Inflammatory macrophage treated with lipopolysaccharide for 4 hours (primary cell): ENCODE data around the gene GPHN.
A peak's percentile ranks its signal among the peaks of the same experiment; 100 is the strongest.

Experiments used
- DNase-seq: peaks from one replicate; pipeline ENCODE4 v3.0.0-alpha.2; 2020

Gene GPHN

DNA sequence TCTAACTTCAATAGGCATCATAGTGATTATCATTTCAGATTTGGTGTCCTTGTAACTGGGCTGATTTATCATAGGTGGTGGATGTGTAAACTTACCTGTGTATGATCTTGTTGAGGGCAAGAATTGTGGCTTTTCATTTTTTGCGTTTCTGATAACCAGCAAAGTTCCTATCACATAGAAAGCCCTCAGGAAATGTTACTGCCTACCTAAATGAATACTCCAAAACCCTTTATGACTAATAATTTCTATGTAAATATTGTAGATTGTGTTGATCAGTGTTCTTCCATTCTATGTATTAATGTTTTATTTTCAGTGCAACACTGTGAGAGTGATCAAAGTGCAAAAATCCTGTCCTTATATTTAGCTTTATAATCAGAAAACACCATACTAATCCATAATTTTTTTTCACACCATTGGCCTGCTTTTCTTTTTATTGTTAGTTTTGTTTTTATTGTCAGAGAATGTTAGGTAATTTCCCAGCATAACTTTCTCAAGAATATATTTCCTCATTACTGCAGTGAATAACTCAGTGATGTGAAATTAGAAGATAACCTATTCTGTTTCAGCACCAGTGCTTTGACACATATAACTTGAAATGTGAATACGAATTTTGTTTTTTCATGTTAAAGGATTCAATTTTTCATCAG is 94.1 kb downstream of the GPHN start:
- peak; percentile 10 for DNase-seq

DNA sequence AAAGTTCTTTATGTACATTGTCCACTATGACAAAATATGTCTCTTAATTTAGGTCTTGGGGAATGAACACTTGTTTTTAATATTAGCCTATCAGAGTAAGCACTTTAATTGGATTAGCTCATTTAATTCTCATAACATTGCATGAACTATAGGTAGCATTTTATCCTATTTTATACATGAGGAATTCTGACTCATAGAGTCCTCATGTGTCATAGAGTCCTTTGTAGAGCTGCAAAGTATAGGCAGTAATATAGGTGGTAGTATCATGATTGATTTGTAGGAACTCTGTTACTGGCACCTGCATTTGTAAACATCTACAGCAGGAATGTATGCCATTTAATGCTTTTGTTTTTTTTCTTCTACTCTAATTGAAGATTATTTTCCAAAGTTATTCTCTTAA is 96.0 kb downstream of the GPHN start:
- no peak for DNase-seq

DNA sequence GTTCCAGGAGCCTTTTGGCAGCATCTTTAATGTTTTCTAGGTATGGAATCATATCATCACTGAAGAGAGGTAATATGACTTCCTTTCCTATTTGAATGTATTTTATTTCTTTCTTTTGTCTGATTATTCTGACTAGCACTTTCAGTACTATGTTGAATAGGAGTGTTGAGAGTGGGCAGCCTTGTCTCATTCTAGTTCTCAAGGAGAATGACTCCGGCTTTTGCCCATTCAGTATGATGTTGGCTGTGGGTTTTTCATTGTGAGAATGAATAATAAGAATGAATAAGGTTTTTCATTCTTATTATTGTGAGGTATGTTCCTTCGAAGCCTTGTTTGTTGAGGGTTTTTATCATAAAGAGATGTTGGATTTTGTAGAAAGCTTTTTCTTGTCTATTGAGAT is 98.9 kb downstream of the GPHN start:
- no peak for DNase-seq

DNA sequence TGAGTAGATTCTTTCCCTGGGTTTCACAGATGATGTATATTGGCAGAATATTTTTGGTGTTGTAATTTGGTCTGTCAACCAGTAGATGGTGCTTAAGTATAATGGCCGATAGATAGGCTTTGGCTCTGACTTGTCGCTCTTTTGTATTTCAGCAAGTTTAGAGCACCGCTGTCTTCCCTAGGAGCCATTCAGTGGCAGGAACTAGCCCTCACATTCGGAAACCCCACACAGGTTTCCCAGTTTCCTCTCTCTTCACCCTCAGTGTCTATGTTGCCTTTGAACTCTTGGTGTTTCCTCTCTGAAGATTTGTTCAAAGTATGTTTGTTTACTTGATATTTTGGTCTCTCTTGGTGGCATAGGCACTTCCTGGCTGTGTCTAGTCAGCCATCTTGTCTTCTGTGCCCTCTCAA is 102.2 kb downstream of the GPHN start:
- DNase-seq: no peak

DNA sequence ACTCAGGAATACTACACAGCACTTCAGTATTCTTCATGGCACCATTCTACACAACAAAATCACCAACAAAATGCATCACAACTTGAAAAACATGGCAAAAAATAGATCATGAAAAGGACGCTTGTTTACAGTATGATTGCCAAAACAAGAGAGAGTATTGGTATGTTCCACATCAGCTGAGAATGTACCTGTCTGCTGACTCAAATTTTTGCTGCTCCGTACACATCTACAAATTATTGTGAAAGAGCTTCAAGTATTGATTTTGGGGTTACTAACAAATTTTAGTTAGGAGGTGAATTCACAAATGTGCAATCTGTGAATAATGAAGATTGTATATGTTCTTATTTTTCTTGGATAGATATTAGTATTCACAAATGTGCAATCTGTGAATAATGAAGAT is 105.4 kb downstream of the GPHN start:
- no peak for DNase-seq

DNA sequence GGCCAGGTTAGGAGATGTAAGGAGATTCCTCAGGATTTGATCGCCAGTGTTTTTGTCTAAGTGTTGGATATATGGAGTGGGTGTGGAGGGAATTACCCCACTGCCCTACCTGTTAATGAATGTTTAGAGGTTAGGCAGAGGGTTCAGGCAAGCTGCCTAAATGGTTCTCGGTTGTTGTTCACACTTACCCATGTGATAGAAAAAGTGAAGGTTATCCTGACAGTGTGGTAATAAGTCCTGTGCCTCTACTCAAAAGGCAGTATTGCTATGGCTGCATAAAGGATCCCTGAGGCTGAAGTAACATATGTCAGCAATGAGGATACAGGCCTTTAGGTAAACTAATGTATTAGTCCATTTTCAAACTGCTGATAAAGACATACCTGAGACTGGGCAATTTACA is 112.0 kb downstream of the GPHN start:
- no peak for DNase-seq

DNA sequence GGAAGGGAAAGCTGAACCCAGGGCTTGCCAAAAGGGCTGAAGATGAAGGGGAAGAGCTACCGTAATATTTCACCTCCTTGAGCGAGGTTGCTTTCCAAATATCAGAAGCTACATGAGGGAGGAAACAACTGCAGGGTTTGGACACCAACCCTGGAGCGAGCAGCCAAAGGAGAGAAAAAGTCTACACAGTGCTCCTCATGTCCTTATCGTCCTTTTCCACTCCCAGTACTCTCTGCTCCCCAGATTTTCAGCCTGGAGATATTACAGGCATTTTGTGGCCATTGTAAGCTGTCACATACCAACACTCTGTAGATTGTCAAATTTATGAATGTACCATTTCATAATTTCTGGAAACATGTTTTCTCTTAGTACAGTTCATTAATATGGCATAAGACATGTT is 115.9 kb downstream of the GPHN start:
- no peak for DNase-seq

DNA sequence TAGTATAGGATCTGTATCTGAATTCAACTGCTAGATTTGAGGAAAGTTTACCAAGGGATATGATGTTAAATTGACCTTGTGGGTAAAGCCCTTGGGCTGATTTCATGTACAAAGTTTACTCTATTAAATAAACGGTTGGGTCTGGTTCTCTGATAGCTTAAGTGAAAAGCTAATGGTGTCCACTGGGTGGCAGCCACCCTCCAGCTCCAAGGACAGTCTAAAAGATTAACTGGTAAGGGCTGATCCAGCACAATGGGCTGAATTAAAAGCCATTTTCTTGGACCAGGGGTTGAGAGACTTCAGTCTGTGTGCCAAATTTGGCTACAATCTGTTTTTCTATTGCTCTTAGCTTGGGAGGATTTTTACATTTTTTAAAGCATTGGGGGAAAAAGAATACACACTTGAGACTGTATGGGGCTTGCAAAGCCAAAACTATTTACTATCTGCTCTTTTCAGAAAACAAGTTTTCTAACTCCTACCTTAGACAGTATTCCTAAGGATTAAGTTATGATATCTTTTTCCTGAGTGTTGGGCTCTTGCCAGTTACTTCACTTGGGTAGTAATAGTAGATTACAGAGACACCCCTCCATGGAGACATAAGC is 116.5 kb downstream of the GPHN start:
- peak; percentile 39 for DNase-seq

DNA sequence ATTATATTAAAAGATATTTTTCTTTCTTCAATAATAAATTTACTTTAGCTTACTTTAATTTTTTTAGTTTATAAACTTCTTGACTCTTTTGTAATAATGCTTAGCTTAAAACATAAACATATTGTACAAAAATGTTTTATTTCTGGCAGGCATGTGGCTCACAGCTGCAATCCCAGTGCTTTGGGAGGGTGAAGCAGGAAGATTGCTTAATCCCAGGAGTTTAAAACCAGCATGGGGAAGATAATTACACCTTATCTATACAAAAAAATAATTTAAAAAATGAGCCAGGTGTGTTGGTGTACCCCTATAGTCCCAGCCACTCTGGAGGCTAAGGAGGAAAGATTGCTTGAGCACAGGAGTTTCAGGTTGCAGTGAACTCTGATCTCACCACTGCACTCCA is 120.7 kb downstream of the GPHN start:
- DNase-seq: no peak

DNA sequence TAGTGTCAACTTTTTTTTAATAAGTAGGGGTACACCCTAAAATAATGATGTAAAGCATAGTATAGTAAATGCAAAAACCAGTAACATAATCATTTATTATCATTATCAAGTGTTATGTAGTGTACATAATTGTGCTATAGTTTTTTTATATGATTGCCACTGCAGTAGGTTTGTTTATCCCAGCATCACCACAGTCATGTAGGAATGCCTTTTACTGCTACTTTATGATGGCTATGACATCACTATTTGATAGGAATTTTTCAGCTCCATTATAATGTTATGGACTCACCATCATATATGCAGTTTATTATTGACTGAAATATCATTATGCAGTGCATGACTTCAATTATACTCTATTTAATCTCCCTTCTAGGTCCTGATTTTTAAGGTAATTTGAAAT is 121.6 kb downstream of the GPHN start:
- DNase-seq: no peak

DNA sequence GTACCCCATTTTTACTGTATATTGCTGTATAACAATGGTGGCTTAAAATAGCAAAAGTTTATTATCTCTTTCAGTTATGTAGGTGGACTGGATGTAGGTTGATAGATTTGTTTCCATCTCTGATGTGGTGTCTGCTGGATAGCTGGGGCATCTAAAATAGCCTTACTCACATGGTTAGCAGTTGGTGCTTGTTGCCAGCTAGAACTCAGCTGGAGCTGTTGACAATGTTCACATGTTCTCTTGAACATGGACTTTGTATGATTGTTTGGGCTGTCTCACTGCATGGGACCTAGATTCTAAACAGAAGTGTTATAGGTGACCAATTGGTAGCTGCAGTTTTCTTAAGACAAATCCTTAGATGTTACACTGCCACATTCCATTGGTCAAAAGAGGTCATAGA is 126.9 kb downstream of the GPHN start:
- DNase-seq: no peak

DNA sequence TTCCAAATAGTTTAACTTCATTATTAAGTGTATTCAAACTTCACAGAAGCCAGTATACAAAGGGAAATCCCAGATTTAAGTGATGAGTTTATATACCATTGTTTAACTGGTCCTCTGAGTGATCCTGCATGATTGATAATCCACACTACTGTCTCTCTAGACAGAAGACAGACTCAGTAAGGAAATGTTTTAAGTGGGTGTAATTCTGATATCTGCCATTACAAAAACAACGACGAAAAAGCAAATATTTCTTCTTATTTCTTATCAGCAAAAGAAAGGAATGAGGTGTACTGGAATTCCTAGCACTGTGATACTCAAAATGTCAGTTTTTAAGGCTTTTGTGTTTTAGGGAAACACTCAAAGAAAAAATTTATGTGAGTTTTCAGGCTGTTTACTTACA is 127.5 kb downstream of the GPHN start:
- DNase-seq: no peak

DNA sequence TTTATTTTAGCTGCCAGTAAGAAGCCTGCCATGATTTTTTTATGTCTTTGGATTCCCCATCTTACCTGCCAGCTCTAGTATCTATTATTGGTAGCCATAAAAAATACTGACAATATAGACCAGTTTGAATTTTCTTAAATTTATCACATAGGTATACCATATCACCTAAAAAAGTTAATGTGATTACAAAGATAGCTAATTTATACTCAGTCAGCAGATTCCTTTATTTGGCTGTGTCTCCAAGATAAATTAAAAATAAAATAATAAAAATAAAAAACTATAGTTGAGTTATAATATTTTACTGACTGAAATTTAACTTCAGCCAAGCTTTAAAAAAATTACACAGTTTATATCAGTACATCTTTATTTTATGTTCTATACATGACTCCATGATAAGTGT is 128.3 kb downstream of the GPHN start:
- DNase-seq: no peak

DNA sequence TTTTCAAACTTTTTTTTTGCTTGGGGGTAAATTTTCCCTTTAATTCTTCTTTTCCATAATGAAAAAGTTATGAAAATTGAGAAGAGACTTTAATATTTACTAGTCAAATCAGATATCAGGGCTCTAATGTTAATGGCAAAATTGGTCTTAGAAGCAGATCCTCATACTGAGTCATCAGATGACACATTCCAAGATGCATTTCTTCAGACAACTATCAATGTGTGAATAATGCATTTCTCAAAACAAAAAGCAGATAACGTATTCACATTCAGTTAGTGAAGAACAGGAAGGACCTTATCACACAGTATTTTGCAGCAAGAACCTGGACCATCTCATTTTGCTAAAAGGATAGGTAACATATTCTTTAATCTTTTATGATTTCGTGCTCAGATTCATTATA is 130.7 kb downstream of the GPHN start:
- DNase-seq: no peak

DNA sequence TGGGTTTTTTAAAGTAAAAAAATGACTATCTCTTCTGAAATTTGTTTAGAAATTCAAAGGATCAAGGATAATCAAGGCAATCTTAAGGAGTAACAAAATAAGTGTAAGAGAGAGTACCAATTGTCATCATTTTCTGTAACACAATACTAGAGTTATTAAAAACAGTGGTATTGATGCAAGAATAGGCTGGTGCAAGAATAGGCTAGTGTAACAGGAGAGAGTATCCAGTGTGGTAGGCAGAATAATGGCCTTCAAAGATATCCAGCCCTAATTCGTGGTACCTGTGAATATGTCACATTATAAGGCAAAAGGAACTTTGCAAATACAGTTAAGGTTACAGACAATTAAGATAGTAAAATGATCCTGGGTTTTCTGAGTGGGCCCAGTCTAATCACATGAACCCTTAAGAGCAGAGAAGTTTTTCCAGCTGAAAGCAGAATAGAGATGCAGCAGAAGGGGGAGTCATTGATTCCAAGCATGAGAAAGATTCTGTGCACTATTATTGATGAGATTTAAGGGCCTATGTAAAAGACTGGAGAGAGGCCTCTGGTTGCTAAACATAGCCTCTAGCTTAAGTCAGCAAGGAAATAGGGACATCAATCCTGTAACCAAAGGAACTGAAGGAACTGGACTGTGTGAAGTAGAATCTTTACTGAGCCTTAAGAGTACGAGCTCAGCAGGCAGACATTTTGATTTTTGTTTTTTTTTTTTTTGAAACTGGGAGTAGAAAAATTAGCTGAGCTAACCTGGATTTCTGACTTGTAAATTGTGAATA is 134.1 kb downstream of the GPHN start:
- no peak for DNase-seq

DNA sequence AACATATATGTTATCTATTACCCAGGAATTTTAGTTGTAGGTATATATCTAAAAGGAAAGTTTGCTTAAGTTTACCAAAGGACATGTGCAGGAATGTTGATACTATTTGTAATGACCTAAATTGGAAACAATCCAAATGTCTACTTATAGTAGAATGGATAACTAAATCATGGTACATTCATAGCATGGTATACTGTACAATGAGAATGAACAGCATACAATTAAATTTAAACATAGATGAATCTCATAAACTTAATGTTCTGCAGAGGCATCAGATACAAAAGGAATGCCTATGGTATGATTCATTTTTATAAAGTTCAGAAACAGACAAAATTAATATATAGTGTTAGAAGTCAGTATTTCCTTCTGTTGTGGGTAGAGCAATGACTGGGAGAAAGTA is 135.4 kb downstream of the GPHN start:
- no peak for DNase-seq

DNA sequence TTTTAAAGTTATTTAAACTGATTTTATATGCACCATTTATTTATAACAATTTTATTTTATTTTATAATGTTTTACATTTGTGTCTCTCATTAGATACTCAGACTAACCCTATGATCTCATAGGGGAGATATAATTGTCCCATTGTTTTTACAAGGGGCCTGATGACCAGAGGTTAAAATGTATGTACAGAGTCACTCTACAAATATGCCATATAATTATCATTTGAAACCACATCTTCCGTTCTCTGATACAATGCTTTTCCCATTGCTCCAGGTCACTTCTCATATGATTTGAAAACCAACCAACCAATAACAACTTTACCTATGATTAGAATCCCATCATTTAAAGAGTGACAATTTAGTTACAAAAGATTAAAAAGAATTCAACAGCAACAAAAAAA is 137.8 kb downstream of the GPHN start:
- no peak for DNase-seq

DNA sequence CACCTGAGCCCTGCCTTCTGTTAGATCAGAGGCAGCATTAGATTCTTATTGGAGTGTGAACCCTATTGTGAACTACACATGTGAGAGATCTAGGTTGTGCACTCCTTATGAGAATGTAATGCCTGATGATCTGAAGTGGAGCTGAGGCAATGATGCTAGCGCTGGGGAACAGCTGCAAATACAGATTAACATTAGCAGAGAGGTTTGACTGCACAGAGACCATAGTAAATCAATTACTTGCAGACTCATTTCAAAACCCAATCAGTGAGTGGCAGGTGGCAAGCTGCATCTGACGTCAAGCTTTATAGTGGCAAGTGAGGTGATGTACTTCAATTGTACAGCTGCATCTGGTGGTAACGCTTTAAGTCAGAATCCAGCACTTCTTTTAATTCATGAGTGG is 141.6 kb downstream of the GPHN start:
- no peak for DNase-seq

DNA sequence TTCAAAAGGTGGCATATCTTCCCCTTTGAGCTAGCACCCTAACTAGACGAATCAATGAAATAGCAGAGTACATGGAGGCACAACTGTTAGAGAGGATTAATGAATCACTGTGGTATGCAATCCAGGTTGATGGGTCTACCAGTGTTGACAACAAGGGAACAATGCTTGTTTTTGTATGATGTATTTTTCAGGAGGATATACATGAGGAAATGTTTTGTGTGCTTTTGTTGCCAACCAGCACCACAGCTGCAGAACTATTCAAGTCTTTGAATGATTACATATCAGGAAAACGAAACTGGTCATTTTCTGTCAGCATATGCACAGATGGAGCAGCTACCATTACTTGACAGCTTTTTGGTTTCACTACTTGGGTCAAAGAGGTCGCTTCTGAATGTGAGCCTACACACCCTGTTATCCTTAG is 142.6 kb downstream of the GPHN start:
- DNase-seq: no peak

DNA sequence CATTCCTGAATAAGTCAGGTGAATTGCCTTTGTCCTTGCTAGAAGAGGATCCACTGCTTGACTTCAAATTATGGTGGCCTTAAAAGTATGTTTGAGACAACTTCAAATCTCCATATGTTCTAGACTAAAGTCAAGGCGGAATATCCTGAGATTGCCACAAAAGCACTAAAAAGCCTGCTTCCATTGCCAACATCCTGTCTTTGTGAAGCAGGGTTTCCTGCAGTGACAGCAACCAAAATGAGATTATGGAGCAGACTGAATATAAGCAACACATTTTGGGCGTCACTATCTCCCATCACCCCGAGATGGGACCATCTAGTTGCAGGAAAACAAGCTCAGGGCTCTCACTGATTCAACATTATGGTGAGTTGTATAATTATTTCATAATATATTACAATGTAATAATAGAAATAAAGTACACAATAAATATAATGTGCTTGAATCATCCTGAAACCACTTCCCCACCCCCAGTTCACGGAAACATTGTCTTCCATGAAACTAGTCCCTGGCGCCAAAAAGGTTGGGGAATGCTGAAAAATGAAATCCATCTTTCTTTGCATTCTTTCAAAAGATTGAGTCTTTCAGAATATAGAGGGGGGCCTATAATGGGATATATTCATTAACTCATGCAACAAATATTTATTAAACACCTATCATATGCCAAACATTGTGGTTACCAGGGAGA is 143.7 kb downstream of the GPHN start:
- DNase-seq: no peak

DNA sequence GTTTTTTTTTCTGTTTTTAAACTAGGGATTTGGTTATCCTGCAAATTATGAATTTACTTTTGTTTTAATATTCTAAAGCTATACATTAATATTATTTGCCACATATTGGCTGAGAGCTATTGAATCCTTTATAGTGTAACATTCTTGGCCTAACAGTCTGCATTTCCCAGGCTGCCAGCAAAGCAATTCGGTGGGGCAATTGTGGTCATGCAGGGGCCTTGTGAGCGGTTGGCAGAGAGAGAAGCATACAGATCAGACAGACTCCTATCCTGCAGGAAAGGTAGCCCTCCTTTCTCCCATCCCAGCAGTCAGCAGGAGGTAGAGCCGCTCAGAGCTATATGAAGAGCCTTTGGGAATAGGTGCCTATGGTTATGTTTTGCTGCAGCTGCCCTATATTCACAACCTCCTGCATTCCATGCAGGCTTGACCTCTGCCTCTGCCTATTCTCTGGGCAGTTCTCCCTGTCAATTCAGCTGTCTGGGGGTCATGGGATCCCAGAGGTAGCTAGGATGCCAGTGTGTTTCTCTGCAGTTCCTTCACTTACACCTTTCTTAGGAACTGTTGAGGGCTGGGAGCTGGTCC is 144.7 kb downstream of the GPHN start:
- DNase-seq: no peak

DNA sequence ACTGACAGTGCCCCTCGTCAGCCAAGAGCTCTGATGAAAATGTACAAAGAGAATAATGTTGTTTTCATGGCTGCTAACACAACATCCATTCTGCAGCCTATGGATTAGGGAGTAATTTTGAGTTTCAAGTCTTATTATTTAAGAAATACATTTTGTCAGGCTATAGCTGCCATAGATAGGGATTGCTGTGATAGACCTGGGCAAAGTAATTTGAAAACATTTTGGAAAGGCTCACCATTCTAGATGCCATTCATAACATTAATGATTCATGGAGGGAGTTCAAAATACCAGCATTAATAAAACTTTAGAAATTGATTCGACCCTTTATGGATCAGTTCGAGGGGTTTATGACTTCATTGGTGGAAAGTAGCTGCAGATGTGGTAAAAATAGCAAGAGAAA is 149.8 kb downstream of the GPHN start:
- DNase-seq: no peak

DNA sequence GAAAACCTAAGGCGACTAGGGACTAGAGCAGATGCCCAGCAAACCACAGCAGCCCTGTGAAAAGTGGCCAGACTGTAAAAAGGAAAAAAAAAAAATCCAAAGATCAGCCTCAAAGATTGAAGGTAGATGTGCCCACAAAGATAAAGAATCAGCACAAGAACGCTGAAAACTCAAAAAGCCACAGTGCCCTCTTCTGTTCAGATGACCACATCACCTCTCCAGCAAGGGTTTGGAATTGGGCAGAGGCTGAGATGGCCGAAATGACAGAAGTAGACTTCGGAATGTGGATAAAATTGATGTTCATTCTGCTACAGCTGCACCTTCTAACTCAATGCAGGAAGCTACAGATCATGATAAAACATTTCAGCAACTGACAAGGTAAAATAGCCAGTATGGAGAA is 154.4 kb downstream of the GPHN start:
- no peak for DNase-seq

DNA sequence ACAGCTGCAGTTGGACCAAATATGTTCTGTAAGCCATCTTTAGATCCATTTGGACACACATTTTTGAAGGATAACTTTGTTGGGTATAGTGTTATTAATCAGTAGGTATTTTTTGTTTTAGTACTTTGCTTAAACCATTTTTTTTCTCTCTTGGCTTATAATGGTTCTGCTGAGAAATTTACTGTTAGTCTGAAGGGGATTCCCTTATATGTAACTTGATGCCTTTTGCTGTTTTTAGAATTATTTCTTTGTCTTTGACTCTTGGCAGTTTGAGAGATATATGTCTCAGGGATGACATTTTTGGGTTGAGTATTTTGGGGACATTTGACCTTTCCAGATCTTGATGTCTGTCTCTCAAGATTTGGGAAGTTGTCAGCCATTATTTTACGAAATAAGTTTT is 169.8 kb downstream of the GPHN start:
- DNase-seq: no peak
